HepG2 (cell line): ENCODE measurements around the gene GLRA3. TPM values are rescaled to one million over a fixed set of nuclear protein-coding genes. Genes with fewer than 3 reads are reported as not detected.

Experiments used
- ATAC-seq: fragments of 200-7000 bp; cut with Tn5 transposase; 3 replicates; pipeline ENCODE4 v1.9.1; 2020; ENCODE audit warnings: mild to moderate bottlenecking, moderate library complexity
- BruUV-seq: library from RNA; stranded (reverse); fragments of 400-500 nt; replicated peaks from 2 replicates; lab custom pipeline; 2021; lab: Mats Ljungman, UMichigan
- CTCF ChIA-PET: fragments of 300-600 bp; formaldehyde crosslinking; extraction: SDS; loops from one replicate; lab custom pipeline; 2021; ENCODE audit warnings: low total read pairs, inconsistent platforms, low intra/inter-chr PET ratio; lab: Yijun Ruan, JAX
- POLR2A ChIA-PET: fragments of 350-600 bp; sonication (Branson Sonifier 250); formaldehyde crosslinking; loops from one replicate; lab custom pipeline; 2020; ENCODE audit warnings: antibody characterized with exemption, inconsistent platforms; lab: Yijun Ruan, JAX
- DNase-seq: peaks from one replicate; pipeline ENCODE4 v3.0.0-alpha.2; 2015; ENCODE audit warnings: low spot score
- FAIRE-seq: peaks from 3 replicates; lab custom pipeline; 2011; peaks lifted over from hg19 to GRCh38; lab: Jason Lieb, UNC
- H2AFZ ChIP-seq: one replicate; pipeline ENCODE4 v1.6.1; 2011; ENCODE audit warnings: low read length, inconsistent platforms
- H3K27ac ChIP-seq: fragments of 300-600 bp; 3 replicates; pipeline ENCODE4 v1.8.0; 2011; ENCODE audit warnings: mixed run types, mild to moderate bottlenecking, mixed read lengths, low read length, inconsistent platforms; ENCODE audit not compliant: insufficient read depth; ENCODE audit errors: extremely low read length
- H3K27me3 ChIP-seq, 2 experiments: fragments of 200-600 bp in 1 of 2; 2 replicates in 1 of 2; 3 replicates in 1 of 2; pipeline versions ENCODE4 v1.6.0 to v1.8.0; 2011; ENCODE audit warnings: low read length in 2 of 2, mild to moderate bottlenecking in 2 of 2, moderate library complexity in 2 of 2, inconsistent platforms in 1 of 2; ENCODE audit not compliant: insufficient read depth in 2 of 2, control insufficient read depth in 1 of 2
- H3K36me3 ChIP-seq, 2 experiments: fragments of 200-600 bp in 1 of 2; replicated peaks in 1 of 2; 2 replicates in 1 of 2; 3 replicates in 1 of 2; pipeline versions ENCODE4 v1.5.1 to v1.8.0; 2011; ENCODE audit warnings: low read length in 2 of 2, inconsistent platforms in 1 of 2; ENCODE audit not compliant: insufficient read depth in 2 of 2, control insufficient read depth in 1 of 2
- H3K4me1 ChIP-seq: 2 replicates; pipeline ENCODE4 v1.5.1; 2012; ENCODE audit warnings: low read length, inconsistent platforms; ENCODE audit not compliant: insufficient read depth
- H3K4me2 ChIP-seq: 2 replicates; pipeline ENCODE4 v1.6.0; 2011; ENCODE audit warnings: low read depth, low read length, inconsistent platforms
- H3K4me3 ChIP-seq, 3 experiments: fragments of 200-600 bp in 1 of 3; sonication (generic), shearing (Covaris generic) in 1 of 3; replicated peaks in 1 of 3; 2 replicates each; pipeline ENCODE4 v1.5.1; 2011 to 2016; ENCODE audit warnings: low read length in 3 of 3, inconsistent platforms in 2 of 3, low read depth in 2 of 3, mild to moderate bottlenecking in 2 of 3, control low read depth in 1 of 3, mixed read lengths in 1 of 3; ENCODE audit not compliant: insufficient read depth in 1 of 3
- H3K79me2 ChIP-seq: one replicate; pipeline ENCODE4 v1.6.1; 2011; ENCODE audit warnings: low read length, inconsistent platforms; ENCODE audit not compliant: insufficient read depth
- H3K9ac ChIP-seq: 2 replicates; pipeline ENCODE4 v1.6.0; 2011; ENCODE audit warnings: mild to moderate bottlenecking, low read depth, low read length, inconsistent platforms; ENCODE audit not compliant: insufficient read depth
- H3K9me3 ChIP-seq: 2 replicates; pipeline ENCODE4 v1.5.1; 2012; ENCODE audit warnings: mild to moderate bottlenecking, low read length
- H4K20me1 ChIP-seq: 2 replicates; pipeline ENCODE4 v1.6.0; 2011; ENCODE audit warnings: inconsistent platforms, mild to moderate bottlenecking, low read length, moderate library complexity; ENCODE audit not compliant: insufficient read depth
- PITX1 ChIP-seq: sonication (generic); formaldehyde crosslinking; IDR thresholded peaks from 2 replicates; pipeline ENCODE4 v1.5.1; 2020; ENCODE audit warnings: mild to moderate bottlenecking, missing genetic modification reagents
- SMC3 ChIP-seq: IDR thresholded peaks from 2 replicates; pipeline ENCODE4 v1.6.1; 2011; ENCODE audit warnings: low read length, improper control_type of control experiment
- STAG1 ChIP-seq: sonication (generic); formaldehyde crosslinking; IDR thresholded peaks from 2 replicates; pipeline ENCODE4 v1.4.0; 2020; ENCODE audit warnings: missing genetic modification reagents
- WGBS: methylation state at CpG from one replicate; pipeline ENCODE4 v1.1.6; 2017; ENCODE audit warnings: low lambda C conversion rate; 5-methylcytosine and 5-hydroxymethylcytosine counted together
- in situ Hi-C: cut with HindIII; loops from 2 replicates; pipeline ENCODE4 v1.10.0; 2017; ENCODE audit warnings: low pct_unique_long_range_greater_than_20kb; ENCODE audit not compliant: extremely low pct_ligation_motif_present
- intact Hi-C: fragments of 100-400 bp; cut with micrococcal nuclease; formaldehyde crosslinking; loops from one replicate; pipeline ENCODE4 v1.10.0; 2022; ENCODE audit not compliant: unreplicated experiment
- polyA plus RNA-seq, 8 experiments: library from polyadenylated mRNA; depleted of rRNA in 3 of 8; stranded (reverse) in 7 of 8; unstranded in 1 of 8; fragments of >200 nt; fragmentation: Illumina TruSeq in 4 of 8; extraction: Trizol in 4 of 8; gene quantifications; 2 replicates each; pipeline versions ENCODE4 v1.2.1 to v1.2.3, GENCODE V29; 2011 to 2016; ENCODE audit warnings: low read depth in 4 of 8, missing spikeins in 1 of 8, mixed read lengths in 1 of 8; ENCODE audit not compliant: insufficient read depth in 1 of 8
- total RNA-seq, 5 experiments: library from RNA; depleted of rRNA; stranded (reverse); fragments of >200 nt; fragmentation: Illumina TruSeq; extraction: Trizol; gene quantifications; 2 replicates each; pipeline ENCODE4 v1.2.3, GENCODE V29; 2016; ENCODE audit warnings: low read depth in 1 of 5
- TF ChIP-seq, protein P1 (sequence below): sonication (generic); formaldehyde crosslinking; IDR thresholded peaks from 2 replicates; pipeline ENCODE4 v1.5.0; 2020; ENCODE audit warnings: mild to moderate bottlenecking, missing genetic modification reagents, moderate library complexity

The GLRA3 gene
- total and polyA plus RNA-seq, 2 of the 13 experiments (the other 11 are each of a cell fraction or from before 2014, with no cell fraction given), result not detected

GRCh38 chr4:174764105-174764729 is 64.8 kb downstream of the GLRA3 start:
- no TSS peak for BruUV-seq
- Histone ChIP-seq H3K4me3 (no peak overlapping the region), H3K27ac (no peak overlapping the region), H3K79me2 (no peaks in the 10 kb centered on the region), H3K9ac (no peak overlapping the region), H4K20me1 (no peaks in the 10 kb centered on the region), H2AFZ (no peak overlapping the region), H3K27me3 (no peaks in the 10 kb centered on the region), H3K36me3 (no peaks in the 10 kb centered on the region), H3K4me1 (no peaks in the 10 kb centered on the region), H3K9me3 (no peaks in the 10 kb centered on the region), H3K4me2 (no peak overlapping the region)
- TF ChIP-seq, protein P1, sequence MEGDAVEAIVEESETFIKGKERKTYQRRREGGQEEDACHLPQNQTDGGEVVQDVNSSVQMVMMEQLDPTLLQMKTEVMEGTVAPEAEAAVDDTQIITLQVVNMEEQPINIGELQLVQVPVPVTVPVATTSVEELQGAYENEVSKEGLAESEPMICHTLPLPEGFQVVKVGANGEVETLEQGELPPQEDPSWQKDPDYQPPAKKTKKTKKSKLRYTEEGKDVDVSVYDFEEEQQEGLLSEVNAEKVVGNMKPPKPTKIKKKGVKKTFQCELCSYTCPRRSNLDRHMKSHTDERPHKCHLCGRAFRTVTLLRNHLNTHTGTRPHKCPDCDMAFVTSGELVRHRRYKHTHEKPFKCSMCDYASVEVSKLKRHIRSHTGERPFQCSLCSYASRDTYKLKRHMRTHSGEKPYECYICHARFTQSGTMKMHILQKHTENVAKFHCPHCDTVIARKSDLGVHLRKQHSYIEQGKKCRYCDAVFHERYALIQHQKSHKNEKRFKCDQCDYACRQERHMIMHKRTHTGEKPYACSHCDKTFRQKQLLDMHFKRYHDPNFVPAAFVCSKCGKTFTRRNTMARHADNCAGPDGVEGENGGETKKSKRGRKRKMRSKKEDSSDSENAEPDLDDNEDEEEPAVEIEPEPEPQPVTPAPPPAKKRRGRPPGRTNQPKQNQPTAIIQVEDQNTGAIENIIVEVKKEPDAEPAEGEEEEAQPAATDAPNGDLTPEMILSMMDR (CRISPR knock-in tag), result peak; percentile 56
- TF ChIP-seq STAG1, result peak; percentile 45
- TF ChIP-seq PITX1 (CRISPR knock-in tag), result no peak
- TF ChIP-seq SMC3, result peak; percentile 47; the same call in 1 of the 2 replicates
- peak; percentile 29 for DNase-seq
- WGBS, result 21% methylated on average over 7 of the region's 7 CpGs
- ChIA-PET CTCF (interaction anchor here (1.8 kb wide), 1 partner anchor 773 kb away, joined by 18 read pairs; no protein-coding TSS in a partner anchor), POLR2A (no interaction called here)
- ATAC-seq, result peak; percentile 71
- in situ Hi-C loops (loop anchor here (10.0 kb wide), 1 partner anchor 771 kb away; no protein-coding TSS in a partner anchor), intact Hi-C loops (loop anchor here (2.0 to 10.0 kb wide), 2 partner anchors 489 to 1581 kb away; no protein-coding TSS in a partner anchor)
- no peak for FAIRE-seq
